Stimulated activated CD4-positive, alpha-beta T cell treated with anti-CD3 and anti-CD28 coated beads, Interleukin-12 subunit alpha, Interleukin-12 subunit beta, amount 100 ng/mL, for 48 hours (primary cell): Measurements from ENCODE around the gene RB1.
A peak's percentile ranks its signal among the peaks of the same experiment; 100 is the strongest.

Experiments used
- DNase-seq, 3 donors: peaks; one replicate each; pipeline ENCODE4 v3.0.0-alpha.2; 2020; ENCODE audit warnings: low read depth in 2 of 3, low spot score in 1 of 3

The RB1 gene

DNA sequence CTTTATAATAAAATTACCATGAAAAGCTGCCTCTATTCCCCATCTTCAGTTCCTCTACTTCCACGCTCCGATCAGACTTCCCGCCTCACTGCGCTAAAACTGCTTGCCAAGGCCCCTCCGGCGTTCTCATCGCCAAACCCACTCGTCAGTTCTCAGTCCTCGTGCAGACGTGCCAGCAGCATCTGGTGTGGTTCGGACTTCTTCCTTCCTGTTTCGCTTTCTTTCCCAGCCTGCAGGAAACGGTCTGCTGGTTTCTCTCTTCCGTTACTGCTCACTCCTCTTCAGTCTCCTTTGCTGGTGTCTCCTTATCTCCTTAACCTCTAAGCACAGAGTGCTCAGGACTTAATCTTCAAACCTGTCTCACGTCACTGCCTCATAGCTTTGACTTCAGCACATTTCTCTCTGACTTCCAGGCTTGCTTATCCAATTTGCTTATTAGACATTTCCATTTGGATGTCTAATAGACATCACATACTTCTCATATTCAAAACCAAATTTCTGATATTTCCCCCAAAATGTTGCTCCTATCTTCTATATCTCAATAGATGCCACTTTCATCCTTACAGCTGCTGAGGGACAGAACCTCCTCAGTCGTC is 189.0 kb downstream of the RB1 start:
- DNase-seq: peak in 2 of 3 donors; percentile 45 to 50

DNA sequence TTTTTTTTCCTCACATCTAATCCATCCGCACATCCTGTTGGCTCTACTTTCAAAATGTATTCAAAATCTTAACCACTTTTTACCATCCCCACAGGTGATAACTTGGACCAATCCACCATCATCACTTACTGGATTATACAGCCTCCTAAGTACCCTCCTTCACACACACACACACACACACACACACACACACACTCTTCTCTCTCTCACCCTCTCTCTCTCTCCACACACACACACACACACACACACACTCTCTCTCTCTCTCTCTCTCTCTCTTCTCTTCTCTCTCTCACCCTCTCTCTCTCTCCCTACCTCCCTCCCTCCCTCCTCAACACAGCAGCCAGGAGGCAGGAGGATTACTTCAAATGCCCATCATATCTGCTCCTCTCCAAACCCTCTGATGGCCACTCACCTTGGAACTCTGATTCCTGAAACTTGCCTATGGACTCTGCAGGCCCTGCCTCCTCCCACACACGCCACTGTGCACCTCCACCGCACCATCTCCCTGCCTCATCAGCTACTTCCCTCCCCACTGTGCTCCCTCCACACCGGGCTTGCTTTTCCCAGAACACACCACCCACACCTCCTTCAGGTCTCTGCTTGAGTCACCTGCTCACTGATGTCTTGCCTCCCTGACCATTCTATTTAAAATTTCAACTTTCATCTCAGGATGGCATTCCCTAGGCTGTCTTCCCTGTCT is 189.7 kb downstream of the RB1 start:
- no peak for DNase-seq

DNA sequence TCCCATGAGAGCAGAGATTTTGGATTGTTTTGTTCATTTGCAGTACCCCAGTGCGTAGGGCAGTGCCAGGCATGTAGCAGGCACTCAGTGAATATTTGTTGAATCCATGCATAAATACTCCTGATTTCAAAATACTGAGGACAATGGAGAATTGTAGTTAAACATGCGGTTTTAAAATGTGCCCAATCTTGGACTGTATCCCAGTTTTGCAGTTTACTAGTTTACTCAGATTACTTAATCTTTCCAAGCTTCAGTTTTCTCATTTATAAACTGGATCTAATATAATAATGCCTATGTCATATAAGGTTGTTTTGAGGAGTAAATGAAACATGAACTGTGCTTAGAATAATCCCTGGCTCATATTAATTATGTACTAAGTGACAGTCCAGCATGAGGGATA is 190.3 kb downstream of the RB1 start:
- DNase-seq: no peak

DNA sequence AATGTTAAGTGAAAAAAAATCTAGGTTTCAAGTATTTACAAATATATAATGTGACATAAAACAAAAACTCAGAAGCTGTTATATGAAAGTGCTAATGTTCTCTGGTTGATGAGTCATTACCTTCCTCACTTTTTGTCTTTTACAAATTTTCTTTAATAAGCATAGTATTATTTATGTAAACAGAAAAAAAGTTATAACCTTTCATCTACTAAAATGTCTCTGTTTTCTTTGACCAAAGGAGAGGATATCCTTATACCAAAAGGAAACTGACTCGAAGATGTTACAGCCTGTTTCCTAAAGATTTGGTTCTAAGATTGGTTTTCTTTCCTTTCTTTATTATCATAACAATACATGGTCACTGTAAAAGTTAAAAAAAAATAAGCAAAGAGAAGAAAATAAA is 191.3 kb downstream of the RB1 start:
- DNase-seq: no peak

DNA sequence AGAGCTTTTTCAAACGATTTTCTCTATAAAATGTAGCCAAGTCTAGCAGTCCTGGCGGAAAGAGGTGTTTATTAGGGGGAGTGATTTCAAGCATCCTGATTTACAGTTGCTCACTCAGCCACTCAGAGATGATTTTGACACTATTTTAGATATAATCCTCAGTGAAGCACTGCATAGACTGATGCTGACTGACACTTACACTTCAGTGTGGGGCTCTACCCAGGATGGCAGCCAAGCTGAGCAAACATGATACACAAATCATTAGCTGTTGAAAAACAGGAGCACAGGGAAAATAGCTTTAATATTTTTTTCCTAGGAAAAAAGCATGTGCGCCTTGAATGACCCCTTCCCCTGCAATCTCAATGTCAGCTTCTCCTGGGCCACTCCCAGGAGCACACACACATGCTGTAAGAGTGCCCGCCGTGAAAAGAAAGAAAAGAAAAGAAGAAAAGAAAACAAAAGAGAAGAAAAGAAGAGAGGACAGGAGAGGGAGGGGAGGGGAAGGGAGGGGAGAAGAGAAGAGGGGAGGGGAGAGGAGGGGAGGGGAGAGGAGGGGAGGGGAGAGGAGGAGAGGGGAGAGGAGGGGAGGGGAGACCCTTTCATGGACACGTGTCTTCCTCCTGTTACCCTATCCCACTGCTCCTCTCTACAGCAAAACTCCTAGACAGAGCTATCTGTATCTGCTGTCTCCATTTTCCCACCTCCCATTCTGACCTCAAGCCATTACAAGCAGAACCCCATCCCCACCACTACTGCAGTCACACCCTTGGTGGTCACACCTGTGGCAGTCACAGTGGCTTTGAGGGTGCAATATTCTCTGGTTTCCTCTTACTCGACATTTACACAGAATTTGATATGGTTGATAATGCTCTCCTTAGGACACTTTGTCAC is 193.0 kb downstream of the RB1 start:
- no peak for DNase-seq

DNA sequence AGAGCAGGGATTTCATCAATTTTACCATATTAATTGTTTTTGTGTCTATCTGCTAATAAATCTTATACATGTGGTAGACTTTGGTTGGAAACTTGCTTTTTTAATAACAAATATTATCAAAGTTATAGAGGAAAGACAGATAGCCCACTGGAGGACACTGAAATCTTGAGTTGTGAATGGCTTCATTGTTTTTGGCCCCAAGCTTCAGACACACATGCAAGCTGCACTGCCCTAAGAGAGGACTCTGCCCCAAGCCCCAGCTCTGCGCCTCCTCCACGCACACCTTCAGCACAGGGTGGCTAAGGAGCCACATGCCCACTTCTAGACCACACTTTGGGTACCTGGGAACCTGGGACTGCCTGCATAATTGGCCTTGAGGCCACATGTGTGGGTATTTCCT is 194.1 kb downstream of the RB1 start:
- no peak for DNase-seq

DNA sequence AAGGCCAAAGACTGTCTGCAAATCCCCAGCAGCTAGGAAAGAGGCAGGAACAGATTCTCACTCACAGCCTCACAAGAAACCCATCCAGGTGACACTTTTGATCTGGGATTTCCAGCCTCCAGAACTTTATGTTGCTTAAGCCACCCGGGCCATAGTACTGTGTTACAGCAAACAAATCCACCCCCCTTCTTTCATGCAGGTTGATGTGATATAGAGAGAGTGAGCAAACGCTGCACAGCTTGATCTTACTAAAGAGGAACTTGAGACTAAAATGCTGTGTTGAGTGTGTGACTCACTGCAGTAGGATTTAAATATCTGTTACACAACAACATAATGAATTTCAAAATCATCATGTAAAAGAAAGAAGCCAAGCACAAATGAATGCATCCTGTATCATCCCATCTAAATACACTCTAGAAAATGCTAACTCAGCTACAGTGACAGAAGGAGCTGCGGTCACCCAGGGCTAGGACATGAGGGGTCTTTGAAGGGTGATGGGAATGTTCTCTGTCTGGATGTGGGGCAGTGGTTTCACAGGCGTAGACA is 197.2 kb downstream of the RB1 start:
- no peak for DNase-seq

DNA sequence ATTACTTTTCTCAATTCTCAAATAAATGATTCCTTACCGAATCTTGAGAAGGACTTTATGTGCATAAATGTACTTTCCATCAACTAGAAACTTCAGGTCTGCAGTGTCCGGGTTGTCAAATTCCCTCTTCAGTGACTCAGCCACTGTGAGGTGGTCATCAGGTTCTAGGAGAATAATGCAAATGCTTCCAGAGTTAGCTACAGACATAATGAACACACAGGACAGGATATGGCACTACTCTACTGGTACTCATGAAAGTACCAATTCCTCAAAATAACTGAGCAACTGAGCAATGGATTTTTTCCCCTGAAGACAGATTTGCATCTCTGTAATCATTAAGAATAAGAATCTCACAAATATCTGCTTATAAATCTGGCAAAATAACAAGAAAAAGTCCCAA is 198.2 kb downstream of the RB1 start:
- no peak for DNase-seq

DNA sequence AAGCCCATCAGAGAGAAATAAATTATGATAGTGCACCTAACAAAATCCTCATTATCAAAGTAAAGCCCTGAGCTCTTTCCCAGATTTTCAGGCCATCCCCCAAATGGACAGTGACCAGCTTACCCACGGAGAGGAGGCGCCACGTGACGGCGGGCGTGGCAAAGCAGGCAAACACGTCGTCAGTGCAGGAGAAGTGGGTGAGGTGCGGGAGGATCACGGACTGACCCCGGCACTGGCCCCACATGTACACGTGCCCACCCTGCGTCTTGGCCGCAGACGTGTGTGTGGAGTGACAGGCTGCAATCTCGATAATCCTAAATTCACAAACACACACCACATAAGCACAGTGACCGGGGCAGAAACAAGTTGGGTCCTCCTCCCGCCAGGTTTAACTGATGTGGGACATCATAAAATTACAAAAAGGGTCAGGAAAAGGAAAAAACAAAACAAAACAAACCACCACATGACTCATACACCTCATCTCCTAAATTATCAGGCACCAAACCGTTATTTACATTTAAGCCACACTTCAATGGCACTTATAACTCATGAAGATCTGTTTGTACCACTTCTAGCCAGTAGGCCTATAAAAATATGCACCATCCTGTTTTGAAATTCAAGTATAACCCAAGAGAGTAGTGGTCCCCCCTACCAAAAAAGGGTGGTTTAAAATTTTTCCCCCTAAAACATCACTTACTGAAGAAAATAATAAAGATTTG is 199.2 kb downstream of the RB1 start:
- DNase-seq: no peak

DNA sequence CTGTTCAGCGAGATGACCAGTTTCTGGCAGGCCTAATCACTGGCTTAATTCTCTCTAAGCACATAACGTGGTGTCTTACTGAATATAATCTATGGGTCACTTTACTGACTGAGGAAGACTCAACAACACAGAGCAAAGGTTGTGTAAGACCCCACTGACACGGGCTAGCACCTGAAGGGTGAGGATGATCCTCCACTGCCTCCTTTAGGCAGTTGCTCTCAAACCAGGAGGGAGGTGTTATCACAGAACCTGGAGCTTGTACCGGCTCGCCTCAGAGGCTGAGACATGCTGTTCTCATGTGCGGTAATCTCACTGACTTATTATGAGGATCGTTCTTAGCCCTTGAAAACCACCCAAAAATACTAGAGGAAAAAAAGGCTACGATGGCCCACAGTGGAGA is 201.1 kb downstream of the RB1 start:
- no peak for DNase-seq

DNA sequence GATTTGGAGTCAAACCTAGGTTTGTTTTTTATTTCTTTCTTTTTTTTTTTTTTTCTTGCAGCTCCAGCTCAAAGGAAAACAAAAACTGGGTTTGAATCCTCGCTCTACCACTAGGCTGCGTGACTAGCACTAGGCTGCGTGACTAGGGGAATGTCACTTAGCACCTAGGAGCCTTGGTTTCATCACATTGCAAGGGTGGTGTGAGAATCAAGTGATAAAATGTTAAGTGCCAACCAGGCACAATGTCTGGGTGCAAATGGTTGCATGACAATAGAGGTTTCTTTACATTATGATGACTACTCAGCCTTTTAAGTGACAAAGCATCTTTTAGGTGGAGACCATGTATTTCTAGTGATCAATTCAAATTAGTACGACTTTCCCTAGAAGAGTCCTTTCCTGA is 201.5 kb downstream of the RB1 start:
- no peak for DNase-seq

DNA sequence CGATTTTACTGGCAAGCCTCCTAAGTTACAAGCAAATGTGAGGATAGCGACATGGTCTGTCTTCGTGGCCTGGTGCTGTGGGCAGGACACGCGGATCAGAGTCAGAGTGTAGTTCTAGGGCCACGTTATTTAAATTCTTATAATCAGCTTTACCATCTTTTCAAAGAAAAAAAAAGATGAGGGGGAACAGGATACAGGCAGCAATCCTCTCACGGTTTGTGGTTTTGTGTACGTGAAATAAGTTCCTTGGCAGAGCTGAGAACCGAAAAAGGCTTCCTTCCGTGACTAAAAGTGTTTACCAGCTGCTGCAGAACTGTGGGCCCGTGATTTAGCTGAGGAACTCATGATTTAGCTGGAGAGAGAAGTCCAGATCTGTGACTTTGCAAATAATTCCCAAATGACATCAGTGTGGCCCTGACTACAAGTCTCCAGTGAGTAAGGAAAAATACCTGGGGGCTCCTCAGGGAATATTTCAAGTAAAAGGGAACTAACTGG is 202.1 kb downstream of the RB1 start:
- peak in 1 of 3 donors; percentile 30 for DNase-seq

DNA sequence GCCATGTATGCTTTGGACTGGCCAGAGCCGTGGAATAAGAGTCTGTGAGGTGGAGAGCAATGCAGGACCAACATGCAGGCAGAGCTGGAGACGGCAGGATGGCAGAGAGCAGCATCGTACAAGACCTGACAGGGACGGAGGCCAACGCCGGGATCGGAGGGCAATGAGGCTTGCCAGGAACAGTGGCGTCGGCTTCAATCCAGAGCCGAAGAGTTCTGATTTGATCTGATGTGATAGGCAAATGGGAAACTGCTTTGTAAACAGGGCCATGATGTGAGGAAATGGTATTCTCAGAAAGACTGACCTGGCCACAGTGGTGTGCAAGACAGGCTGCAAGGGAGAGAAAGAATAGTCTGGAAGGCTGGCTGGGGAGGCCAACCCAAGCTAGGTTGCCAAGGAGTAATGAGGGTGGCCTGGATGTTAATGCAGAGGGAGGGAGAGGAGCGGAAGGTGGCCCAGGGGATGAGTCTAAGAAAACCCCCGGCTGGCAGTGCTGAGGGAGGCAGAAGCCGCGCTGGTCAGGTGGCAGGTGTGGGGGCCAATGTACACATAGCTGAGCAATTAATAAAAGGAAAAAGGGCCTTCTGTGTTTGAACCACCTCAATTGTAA is 202.6 kb downstream of the RB1 start:
- no peak for DNase-seq

DNA sequence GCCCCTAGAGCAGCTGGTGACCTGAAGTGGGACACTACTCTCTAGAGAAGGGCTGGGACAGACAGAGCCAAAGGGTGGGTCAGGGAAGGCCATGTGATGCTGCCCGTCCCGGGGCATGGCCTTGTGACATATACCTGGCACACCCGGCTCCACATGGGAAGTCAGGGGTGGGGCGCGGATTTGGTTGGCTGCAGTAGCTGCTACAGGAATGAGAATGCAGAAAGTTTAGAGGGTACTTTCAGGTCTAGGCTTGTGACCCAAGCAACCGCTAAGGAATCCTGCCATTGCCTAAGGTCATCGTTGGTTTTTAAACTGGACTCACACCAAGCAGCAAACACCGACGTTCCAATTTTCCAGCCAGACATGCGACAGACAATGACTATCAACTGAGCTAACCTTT is 203.5 kb downstream of the RB1 start:
- DNase-seq: no peak

DNA sequence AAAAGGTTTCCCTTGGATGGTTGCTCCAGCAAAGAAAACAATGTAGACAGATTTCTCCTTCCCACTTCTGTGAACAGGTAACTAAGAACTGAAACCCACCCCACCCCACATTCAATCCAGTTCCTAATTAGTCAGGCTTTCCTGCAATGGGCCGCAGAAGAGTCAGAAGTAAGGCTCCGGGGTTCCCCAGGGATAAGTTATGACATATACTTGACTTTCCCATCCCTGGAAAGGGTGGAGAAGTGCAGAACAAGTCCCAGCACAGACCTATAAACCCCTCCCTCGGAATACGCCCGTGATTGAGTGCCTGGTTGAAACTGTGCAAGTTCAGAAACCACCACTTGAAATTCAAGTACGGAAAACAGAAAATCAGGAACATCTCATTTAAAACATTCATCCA is 204.5 kb downstream of the RB1 start:
- DNase-seq: no peak

DNA sequence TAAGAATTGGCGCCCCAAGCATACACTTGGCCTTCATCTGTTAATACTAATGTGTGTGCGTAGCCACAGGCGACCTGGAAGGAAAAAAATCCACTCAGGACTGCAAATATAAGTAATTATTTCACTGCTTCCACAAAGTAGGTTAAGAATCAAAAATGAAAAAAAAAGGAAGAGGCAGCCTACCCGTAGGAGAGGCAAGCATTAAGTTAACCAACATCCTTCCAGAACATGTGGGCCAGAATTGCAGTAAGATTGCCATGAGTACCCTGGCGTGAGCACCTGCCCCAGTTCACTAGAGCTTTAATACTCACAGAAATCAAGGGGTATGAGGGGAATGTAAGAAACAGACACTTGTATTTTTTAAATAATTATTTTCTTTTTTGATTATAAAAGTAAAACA is 207.1 kb downstream of the RB1 start:
- no peak for DNase-seq

DNA sequence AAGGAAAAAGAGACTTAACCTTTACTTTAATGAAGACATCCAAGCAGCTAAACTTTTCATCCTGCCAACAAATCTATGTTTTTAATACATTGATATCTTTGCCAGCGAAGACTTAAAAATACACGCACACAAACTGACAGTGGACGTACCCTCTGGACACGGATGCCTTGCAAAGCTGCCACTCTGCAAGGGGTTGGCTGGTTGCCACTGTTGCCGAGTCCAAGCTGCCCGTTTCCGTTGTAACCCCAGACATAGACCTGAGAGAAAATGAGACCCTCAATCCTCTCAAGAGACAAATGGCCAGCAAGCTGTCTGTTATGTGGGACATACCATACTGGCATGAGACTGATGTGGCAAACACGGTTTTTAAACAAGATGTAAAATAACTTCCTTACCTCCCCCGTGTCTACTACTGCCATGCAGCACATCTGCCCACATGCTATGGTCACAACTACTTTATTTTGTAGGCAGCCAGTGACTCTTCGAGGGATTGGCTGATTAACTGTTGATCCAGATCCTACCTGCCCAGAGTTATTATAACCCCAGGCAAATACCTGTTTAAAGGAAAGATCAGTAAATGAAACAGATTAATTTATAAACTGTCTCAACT is 208.2 kb downstream of the RB1 start:
- no peak for DNase-seq

DNA sequence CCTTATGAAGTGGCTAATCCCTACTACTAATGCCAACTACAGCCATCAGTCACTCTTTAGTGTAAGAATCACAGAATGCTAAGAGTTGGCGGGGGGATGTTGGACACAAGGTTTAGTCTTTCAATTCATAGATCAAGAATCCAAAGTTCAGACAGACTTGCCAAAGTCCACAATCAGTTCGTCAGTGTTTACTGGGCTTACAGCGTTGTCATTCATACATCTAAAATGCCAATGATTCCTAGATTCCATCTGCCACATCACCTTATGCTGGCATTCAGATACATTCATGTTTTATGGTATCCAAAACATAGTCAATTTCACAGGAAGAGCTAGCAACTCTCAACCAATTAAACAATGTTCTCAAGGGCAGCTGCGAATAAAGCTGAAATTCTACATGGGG is 211.2 kb downstream of the RB1 start:
- DNase-seq: no peak

DNA sequence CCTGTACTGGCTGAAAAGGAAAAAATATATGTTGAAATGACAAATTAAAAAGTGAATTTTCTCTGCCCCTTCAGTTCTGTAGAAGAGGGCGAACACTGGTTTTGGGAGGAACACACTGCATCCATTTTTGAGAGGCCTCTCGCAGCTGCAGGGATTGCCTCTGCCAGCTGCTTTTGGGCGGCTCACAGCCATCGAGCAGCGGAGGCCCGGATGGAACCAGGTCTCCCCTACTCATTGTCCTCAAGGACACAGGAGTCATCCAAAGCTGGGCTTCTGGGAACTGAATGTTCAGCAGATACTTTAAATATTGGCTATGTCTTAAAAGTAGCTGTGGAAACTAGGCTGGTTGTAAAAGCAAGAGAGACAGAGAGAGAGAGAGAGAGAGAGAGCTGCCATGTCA is 212.2 kb downstream of the RB1 start:
- DNase-seq: no peak

DNA sequence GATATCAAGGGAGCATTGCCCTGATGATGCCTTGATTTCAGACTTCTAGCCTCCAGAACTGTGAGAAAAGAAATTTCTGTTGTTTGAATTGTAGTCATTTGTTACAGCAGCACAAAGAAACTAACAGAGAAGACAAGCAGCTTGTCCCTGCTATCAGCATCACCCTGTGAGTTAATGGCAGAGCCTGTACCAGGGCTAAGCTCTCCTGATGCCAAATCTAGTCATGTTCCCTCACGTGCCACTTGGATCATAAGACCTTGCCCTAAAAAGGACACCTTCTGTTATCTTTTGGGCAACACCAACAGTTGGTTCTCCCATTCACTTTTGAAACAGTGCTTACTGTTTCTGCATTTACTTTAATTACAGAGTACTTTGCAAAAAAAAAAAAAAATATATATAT is 214.5 kb downstream of the RB1 start:
- no peak for DNase-seq
